C4-2B (cell line): ENCODE results near the gene ANXA6.

Experiments
- H3K27ac ChIP-seq: fragments of 450-650 bp; 2 replicates; pipeline ENCODE4 v1.5.1; 2017
- ZFX ChIP-seq: fragments of 450-650 bp; IDR thresholded peaks from 2 replicates; pipeline ENCODE4 v1.6.1; 2017
- TF ChIP-seq, protein P1 (sequence below): fragments of 450-650 bp; conservative IDR thresholded peaks from 2 replicates; pipeline ENCODE4 v1.5.1; 2017; ENCODE audit warnings: mild to moderate bottlenecking

Gene ANXA6

DNA sequence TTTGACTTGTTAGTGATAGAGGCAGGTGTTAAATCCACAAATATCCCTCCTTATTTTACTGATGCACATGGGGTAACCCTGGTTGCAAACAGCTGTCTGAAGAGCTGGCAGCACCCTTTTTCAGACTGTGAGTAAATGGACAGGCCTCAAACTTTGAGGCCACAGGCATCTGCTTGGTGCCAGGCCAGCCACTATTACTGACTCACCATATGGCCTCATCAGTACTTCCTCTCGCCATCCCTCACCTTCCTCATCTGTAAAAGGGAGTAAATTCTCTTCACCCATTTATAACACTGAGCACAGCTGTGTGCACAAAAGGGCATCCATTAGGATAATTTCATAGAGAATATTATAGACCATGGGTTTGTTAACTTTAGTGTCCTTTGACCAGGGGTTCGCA, 64.8 kb downstream of the ANXA6 start:
- no peak overlapping the region for H3K27ac ChIP-seq
- TF ChIP-seq, protein P1, sequence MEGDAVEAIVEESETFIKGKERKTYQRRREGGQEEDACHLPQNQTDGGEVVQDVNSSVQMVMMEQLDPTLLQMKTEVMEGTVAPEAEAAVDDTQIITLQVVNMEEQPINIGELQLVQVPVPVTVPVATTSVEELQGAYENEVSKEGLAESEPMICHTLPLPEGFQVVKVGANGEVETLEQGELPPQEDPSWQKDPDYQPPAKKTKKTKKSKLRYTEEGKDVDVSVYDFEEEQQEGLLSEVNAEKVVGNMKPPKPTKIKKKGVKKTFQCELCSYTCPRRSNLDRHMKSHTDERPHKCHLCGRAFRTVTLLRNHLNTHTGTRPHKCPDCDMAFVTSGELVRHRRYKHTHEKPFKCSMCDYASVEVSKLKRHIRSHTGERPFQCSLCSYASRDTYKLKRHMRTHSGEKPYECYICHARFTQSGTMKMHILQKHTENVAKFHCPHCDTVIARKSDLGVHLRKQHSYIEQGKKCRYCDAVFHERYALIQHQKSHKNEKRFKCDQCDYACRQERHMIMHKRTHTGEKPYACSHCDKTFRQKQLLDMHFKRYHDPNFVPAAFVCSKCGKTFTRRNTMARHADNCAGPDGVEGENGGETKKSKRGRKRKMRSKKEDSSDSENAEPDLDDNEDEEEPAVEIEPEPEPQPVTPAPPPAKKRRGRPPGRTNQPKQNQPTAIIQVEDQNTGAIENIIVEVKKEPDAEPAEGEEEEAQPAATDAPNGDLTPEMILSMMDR, result no peak
- no peak for TF ChIP-seq ZFX

DNA sequence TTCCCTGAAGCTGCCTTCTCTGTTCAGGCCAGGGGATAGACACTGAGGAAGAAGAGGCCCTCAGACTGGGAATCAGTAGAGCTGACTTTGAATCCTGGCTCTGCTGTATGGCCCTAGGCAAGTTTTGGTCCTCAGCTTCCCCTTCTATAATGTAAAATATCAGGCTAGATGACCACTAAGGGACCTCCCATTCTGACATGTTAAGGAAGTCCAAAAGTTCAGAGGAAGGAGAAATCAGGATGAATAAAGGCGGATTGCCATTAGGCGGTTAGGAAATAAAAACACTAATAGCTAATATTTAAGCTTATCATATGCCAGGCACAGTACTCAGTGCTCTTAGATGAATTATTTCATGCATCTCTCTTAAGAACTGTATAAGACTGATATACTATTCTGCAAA, 67.9 kb downstream of the ANXA6 start:
- TF ChIP-seq, protein P1, result no peak
- no peak for TF ChIP-seq ZFX
- no peak overlapping the region for H3K27ac ChIP-seq

DNA sequence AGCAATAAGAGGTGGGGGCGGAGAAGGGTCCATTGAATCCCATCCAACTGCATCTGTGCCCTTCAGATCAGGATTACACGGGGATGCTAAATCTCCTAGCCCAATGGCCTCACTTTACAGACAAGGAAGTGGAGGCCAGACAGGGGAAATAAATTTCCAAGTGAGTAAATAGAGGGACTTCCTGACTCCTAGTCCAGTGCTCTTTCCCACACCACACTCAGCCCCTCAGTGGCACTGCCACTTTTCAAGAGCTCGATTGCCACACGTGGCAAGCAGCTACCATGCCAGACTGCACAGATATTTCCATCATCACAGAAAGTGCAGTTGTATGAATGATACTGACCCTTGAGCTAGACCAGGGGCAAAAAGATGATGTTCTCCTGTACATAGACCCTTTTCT, 68.6 kb downstream of the ANXA6 start:
- TF ChIP-seq, protein P1, result no peak
- TF ChIP-seq ZFX, result no peak
- H3K27ac ChIP-seq, result no peak overlapping the region

DNA sequence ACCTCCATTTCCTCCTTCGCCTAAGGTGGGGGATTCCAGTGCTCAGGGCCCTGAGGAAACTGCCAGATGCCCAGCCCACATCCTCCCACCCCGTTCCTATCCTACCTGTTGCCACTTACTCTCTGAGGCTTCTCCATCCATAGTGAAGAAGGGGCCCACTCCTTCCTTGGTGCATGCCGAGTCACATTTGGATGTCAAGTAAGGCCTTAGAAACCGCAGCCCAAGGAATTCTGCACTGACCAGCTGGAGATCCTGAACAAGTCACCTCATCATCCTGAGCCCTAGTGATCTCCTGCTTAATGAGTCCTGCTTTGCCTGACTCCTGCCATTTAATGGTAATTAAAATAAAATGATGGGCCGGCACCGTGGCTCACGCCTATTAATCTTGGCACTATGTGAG, 70.1 kb downstream of the ANXA6 start:
- TF ChIP-seq, protein P1, result no peak
- TF ChIP-seq ZFX, result no peak
- H3K27ac ChIP-seq, result no peak overlapping the region

DNA sequence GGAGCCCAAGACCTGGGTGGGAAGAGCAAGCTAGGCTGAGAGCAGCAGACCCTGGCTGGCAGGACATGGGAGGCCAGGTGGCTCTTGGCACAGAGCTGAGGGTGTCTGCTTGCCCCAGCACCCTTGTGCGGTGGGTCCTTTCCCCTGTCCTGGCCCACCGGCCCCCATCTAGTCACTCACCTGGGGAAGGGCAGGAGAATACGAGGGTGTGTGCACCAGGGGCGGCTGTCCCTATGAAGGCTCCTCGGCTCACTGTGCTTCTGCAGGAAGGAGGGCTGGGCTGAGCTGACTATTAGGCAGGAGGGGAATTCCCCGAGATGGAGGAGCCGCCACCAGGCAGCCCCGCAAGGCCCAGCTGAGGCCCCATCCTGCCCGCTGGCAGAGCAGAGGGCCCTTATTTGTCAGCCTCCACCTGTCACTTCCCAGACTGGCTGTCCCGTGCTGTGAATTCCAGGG, 70.6 kb downstream of the ANXA6 start:
- H3K27ac ChIP-seq, result no peak overlapping the region
- TF ChIP-seq, protein P1, result no peak
- no peak for TF ChIP-seq ZFX

DNA sequence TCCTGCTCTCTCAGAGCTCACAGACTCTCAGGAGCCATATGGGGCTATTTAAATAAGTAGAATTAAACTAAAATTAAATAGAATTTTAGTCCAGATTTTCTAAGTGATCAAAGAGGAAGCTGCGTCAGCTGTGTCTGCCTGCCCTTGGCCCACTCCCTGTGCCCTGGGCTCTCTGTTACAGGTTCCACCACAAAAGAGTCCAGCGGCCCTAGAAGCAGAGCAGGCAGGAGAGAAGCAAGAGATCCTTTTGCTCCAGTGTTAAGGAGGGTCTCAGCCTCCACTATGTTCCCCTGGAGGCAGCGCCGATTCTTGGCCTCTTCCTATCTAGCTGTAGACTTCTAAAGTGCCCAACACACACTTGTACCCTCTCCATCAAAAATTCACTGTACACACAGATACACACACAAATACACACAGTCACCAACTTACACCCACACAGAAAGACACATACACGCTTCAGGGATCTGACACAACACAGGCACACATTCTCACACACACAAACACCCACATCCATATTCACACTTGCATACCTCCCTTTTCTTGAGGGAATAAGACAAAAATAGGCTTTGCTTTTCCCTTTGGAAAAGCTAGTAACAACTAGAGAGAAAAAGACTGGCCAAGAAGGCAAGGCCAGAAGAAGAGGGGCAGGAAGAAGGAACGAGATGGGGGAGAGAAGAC, 71.2 kb downstream of the ANXA6 start:
- no peak overlapping the region for H3K27ac ChIP-seq
- TF ChIP-seq ZFX, result no peak
- TF ChIP-seq, protein P1, result no peak

DNA sequence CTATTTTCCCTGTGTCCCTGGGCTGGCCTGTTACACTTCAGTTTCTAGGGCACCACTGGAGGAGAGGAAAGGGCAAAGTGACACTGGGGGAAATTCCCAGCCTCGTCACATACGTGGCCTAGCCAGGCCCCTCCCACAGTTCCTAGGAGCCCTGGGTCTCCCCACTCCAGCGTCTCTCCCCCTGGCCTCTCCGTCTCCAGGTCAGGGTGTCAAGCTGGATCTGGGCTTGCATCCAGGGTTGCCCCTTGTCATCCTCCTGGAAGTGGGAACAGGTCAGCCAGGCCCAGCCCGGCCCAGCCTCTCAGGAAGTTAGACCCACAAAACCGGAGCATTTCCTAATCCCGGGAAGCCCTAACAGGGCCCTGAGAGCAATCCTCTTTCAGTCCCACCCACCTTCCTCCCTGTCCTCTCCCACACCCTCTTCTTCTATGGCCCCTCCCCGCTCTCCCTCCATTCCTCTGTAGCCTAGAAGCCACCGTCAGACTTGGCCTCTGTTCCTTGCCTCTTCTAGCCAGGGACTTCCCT, 72.0 kb downstream of the ANXA6 start:
- H3K27ac ChIP-seq, result no peak overlapping the region
- no peak for TF ChIP-seq ZFX
- TF ChIP-seq, protein P1, result no peak
